Measurements from ENCODE around the gene PI4KA. TPM values are rescaled to one million over a fixed set of nuclear protein-coding genes. Genes with fewer than 3 reads are reported as not detected.

The PI4KA gene
- total RNA-seq, 1 experiment from 2014 or later: 71.6 TPM

GRCh38 chr22:20748731-20749428, 109.7 kb downstream of the PI4KA start:
- Histone ChIP-seq H3K9me3 (ENCODE audit: low read depth, low read length, poor library complexity, severe bottlenecking) (no peaks in the 10 kb centered on the region), H3K4me1 (ENCODE audit: insufficient read depth, low read length, poor library complexity, severe bottlenecking) (no peaks in the 10 kb centered on the region), H3K27ac (ENCODE audit: low read depth, low read length, poor library complexity, severe bottlenecking) (no peak overlapping the region), H3K36me3 (ENCODE audit: insufficient read depth, low read length, poor library complexity, severe bottlenecking) (peaks cover 5% of the 10 kb centered on the region), H3K27me3 (replicated peaks; ENCODE audit: insufficient read depth, low read depth, low read length, poor library complexity) (no peaks in the 10 kb centered on the region), H3K4me3 (ENCODE audit: low read depth, low read length, poor library complexity, severe bottlenecking) (no peak overlapping the region)
- intact Hi-C loops (cut with micrococcal nuclease; ENCODE audit: unreplicated experiment): no loop called here
- TF ChIP-seq CTCF (conservative IDR thresholded peaks at IDR 0.05; ENCODE audit: low read depth, low read length): no peak
- no peak for TF ChIP-seq EZH2 (IDR thresholded peaks at IDR 0.05; ENCODE audit: borderline replicate concordance, low read depth, low read length, poor library complexity, severe bottlenecking)
- CTCF ChIA-PET: no interaction called here
- POLR2A ChIA-PET (ENCODE audit: low non-redundant PET): no interaction called here
- DNase-seq (ENCODE audit: low spot score): no peak
- no TSS peak for BruUV-seq (replicated peaks)

DNA sequence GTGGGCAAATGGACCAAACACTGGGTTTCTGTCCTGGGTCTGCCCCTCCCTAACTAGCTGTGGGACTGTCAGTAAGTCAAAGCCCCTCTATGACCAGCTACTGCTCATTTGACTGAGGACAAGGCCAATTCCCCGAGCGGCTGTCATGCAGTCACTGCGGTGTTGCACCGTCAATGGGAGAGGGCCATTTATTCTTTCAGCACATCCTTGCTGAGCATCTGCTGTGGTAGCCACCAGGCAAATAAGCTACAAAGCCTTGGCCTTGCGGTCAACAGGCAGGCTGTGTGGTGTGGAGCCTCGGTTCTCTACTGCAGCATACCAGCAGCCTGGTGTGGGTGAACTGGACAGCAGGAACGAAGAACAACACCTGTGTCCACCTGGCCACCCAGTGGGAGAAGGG, 110.5 kb downstream of the PI4KA start:
- Histone ChIP-seq H3K4me3 (ENCODE audit: low read depth, low read length, poor library complexity, severe bottlenecking) (no peak overlapping the region), H3K4me1 (ENCODE audit: insufficient read depth, low read length, poor library complexity, severe bottlenecking) (no peaks in the 10 kb centered on the region), H3K27ac (ENCODE audit: low read depth, low read length, poor library complexity, severe bottlenecking) (no peak overlapping the region), H3K9me3 (ENCODE audit: low read depth, low read length, poor library complexity, severe bottlenecking) (no peaks in the 10 kb centered on the region), H3K36me3 (ENCODE audit: insufficient read depth, low read length, poor library complexity, severe bottlenecking) (peaks cover 5% of the 10 kb centered on the region), H3K27me3 (replicated peaks; ENCODE audit: insufficient read depth, low read depth, low read length, poor library complexity) (no peaks in the 10 kb centered on the region)
- TF ChIP-seq EZH2 (IDR thresholded peaks at IDR 0.05; ENCODE audit: borderline replicate concordance, low read depth, low read length, poor library complexity, severe bottlenecking) (no peak), CTCF (conservative IDR thresholded peaks at IDR 0.05; ENCODE audit: low read depth, low read length) (no peak)
- no peak for DNase-seq (ENCODE audit: low spot score)
- BruUV-seq (replicated peaks): no TSS peak
- intact Hi-C loops (cut with micrococcal nuclease; ENCODE audit: unreplicated experiment): no loop called here
- CTCF ChIA-PET: no interaction called here
- POLR2A ChIA-PET (ENCODE audit: low non-redundant PET): no interaction called here

GRCh38 chr22:20747223-20747622, 111.4 kb downstream of the PI4KA start:
- no TSS peak for BruUV-seq (replicated peaks)
- no peak for TF ChIP-seq EZH2 (IDR thresholded peaks at IDR 0.05; ENCODE audit: borderline replicate concordance, low read depth, low read length, poor library complexity, severe bottlenecking)
- TF ChIP-seq CTCF (conservative IDR thresholded peaks at IDR 0.05; ENCODE audit: low read depth, low read length): no peak
- Histone ChIP-seq H3K27ac (ENCODE audit: low read depth, low read length, poor library complexity, severe bottlenecking) (no peak overlapping the region), H3K4me3 (ENCODE audit: low read depth, low read length, poor library complexity, severe bottlenecking) (no peak overlapping the region), H3K36me3 (ENCODE audit: insufficient read depth, low read length, poor library complexity, severe bottlenecking) (peaks cover 1% of the 10 kb centered on the region), H3K9me3 (ENCODE audit: low read depth, low read length, poor library complexity, severe bottlenecking) (no peaks in the 10 kb centered on the region), H3K27me3 (replicated peaks; ENCODE audit: insufficient read depth, low read depth, low read length, poor library complexity) (no peaks in the 10 kb centered on the region), H3K4me1 (ENCODE audit: insufficient read depth, low read length, poor library complexity, severe bottlenecking) (no peaks in the 10 kb centered on the region)
- ChIA-PET CTCF (interaction anchor here (0.7 kb wide), 1 partner anchor 8 kb away, joined by 5 read pairs; no protein-coding TSS in a partner anchor), POLR2A (ENCODE audit: low non-redundant PET) (no interaction called here)
- no peak for DNase-seq (ENCODE audit: low spot score)
- intact Hi-C loops (cut with micrococcal nuclease; ENCODE audit: unreplicated experiment): no loop called here
